ENCODE measurements around the gene PARD6G.

GRCh38 chr18:80168982-80169381 is 78.3 kb downstream of the PARD6G start:
- TF ChIP-seq CTCF (IDR thresholded peaks at IDR 0.05; ENCODE audit: insufficient read depth, low read depth, low read length) (no peak), EZH2 (IDR thresholded peaks at IDR 0.05; ENCODE audit: insufficient read depth, low read length) (no peak)

Data from astrocyte (in vitro differentiated cells and primary cell).